Ovary (tissue), 9 donors: ENCODE measurements around the gene RB1. TPM values are rescaled to one million over a fixed set of nuclear protein-coding genes. Genes with fewer than 3 reads are reported as not detected.

Experiments
- DNase-seq, 5 donors: peaks; one replicate each; pipeline ENCODE4 v3.0.0-alpha.2; 2019 to 2020
- H3K27ac ChIP-seq, 2 donors: fragments of 200-600 bp; one replicate each; pipeline versions ENCODE4 v1.5.1 to v1.8.0; 2019 to 2022
- H3K27me3 ChIP-seq: fragments of 200-600 bp; one replicate; pipeline ENCODE4 v1.8.0; 2022
- H3K36me3 ChIP-seq: fragments of 200-600 bp; sonication (generic); one replicate; pipeline ENCODE4 v1.5.1; 2019
- H3K4me1 ChIP-seq: one replicate; pipeline ENCODE4 v1.8.1; 2013; ENCODE audit warnings: mild to moderate bottlenecking, moderate library complexity; ENCODE audit not compliant: insufficient read depth
- H3K4me3 ChIP-seq: fragments of 200-600 bp; sonication (generic); one replicate; pipeline ENCODE4 v1.5.1; 2017
- H3K9me3 ChIP-seq, 2 donors: fragments of 200-600 bp in 1 of 2; sonication (generic) in 1 of 2; one replicate each; pipeline versions ENCODE4 v1.5.1 to v1.8.1; 2013 to 2019; ENCODE audit warnings: mild to moderate bottlenecking in 1 of 2, moderate library complexity in 1 of 2
- CTCF ChIP-seq, 3 donors: fragments of 450-650 bp in 2 of 3; fragments of 200-600 bp in 1 of 3; IDR thresholded peaks; one replicate each; pipeline versions ENCODE4 v1.5.1 to v1.8.0; 2016 to 2022; ENCODE audit warnings: antibody characterized with exemption in 3 of 3, mild to moderate bottlenecking in 1 of 3
- EP300 ChIP-seq: sonication (generic); formaldehyde crosslinking; IDR thresholded peaks from one replicate; pipeline ENCODE4 v1.6.1; 2017; ENCODE audit warnings: antibody characterized with exemption
- POLR2A ChIP-seq: fragments of 450-650 bp; IDR thresholded peaks from one replicate; pipeline ENCODE4 v1.6.1; 2017; ENCODE audit warnings: antibody characterized with exemption, mild to moderate bottlenecking, moderate library complexity
- WGBS, 3 donors: extraction: QIAGEN DNeasy Blood & Tissue Kit in 1 of 3; methylation state at CpG; one replicate each; pipeline versions ENCODE4 v1.1.5 to v1.1.7; 2013 to 2017; 5-methylcytosine and 5-hydroxymethylcytosine counted together
- intact Hi-C, 4 donors: fragments of 100-400 bp; cut with DNase I; formaldehyde crosslinking; loops; one replicate each; pipeline versions ENCODE4 v1.11.0 to v1.15.1; 2022 to 2023
- polyA plus RNA-seq, 2 donors: library from polyadenylated mRNA; stranded (reverse); fragments of 200-250 nt in 1 of 2; fragments of 350-450 nt in 1 of 2; fragmentation: Illumina TruSeq in 1 of 2; extraction: RNeasy Lipid Tissue Mini Kit (QIAGEN cat#74804) in 1 of 2; gene quantifications; one replicate each; pipeline ENCODE4 v1.2.3, GENCODE V29; 2013 to 2014
- total RNA-seq, 7 donors: library from RNA; depleted of rRNA in 2 of 7; stranded (reverse); fragments of >200 nt in 2 of 7; fragmentation: NEBNext Ultra II Directional in 3 of 7; extraction: Animal tissue kit (Norgen Biotek cat#: 25700) in 3 of 7; gene quantifications; one replicate each; pipeline versions ENCODE4 v1.1.0 to v1.2.4, GENCODE V29; 2016 to 2023
- donor health status: DM: no; HTN: no; CAD: no; lungs with moderate emphysema.
- donor health status: DM: no; HTN: no; CAD: no.
- donor health status: Bipolar disorder and iron deficiency.
- donor health status: DM: yes; HTN: yes; CAD: no.
- donor health status: DM: no; HTN: no; CAD: no.
- donor health status: DM: yes; HTN: yes; CAD: no.

The RB1 gene
- total and polyA plus RNA-seq, 9 donors = 11.4 to 36.6 (median 27.1) TPM

- intact Hi-C loops = loop anchor here in 1 of 4 donors (10.0 kb wide), 1 partner anchor 170 kb away; no protein-coding TSS in a partner anchor
- TF ChIP-seq POLR2A (no peak), CTCF (IDR thresholded peaks at IDR 0.05) (no peak), EP300 (no peak)
- H3K4me1 ChIP-seq = no peaks in the 10 kb centered on the region
- no peaks in the 10 kb centered on the region for H3K9me3 ChIP-seq
- DNase-seq = no peak
- 37 to 40% (median 40%) methylated on average over 1 of the region's 1 CpG for WGBS, 3 donors
- no peak overlapping the region for H3K4me3 ChIP-seq
- no peak overlapping the region for H3K27ac ChIP-seq
- H3K27me3 ChIP-seq = no peaks in the 10 kb centered on the region
- H3K36me3 ChIP-seq = no peaks in the 10 kb centered on the region
Observed at GRCh38 chr13:48404952-48405351, 101.4 kb downstream of the RB1 start.

GRCh38 chr13:48405875-48406274, 102.3 kb downstream of the RB1 start:
- H3K4me3 ChIP-seq = no peak overlapping the region
- H3K9me3 ChIP-seq = no peaks in the 10 kb centered on the region
- TF ChIP-seq EP300 (no peak), POLR2A (no peak), CTCF (IDR thresholded peaks at IDR 0.05) (no peak)
- intact Hi-C loops = loop anchor here in 1 of 4 donors (10.0 kb wide), 1 partner anchor 169 kb away; no protein-coding TSS in a partner anchor
- no peak for DNase-seq
- H3K27ac ChIP-seq = no peak overlapping the region
- no peaks in the 10 kb centered on the region for H3K27me3 ChIP-seq
- no peaks in the 10 kb centered on the region for H3K4me1 ChIP-seq
- no peaks in the 10 kb centered on the region for H3K36me3 ChIP-seq

DNA sequence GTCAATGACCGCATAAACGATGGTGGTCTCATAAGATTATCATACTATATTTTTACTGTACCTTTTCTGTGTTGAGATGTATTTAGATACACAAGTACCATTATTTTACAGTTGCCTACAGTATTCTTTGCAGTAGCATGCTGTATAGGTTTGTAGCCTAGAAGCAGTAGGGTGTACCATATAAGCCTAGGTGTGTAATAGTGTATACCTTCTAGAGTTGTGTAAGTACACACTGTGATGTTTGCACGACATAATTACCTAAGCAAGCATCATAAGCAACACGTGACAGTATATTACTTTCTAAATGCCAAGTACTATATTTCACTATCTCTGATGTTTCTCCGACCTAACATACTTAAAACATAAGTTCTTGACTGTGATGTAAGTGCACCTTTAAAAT, 106.6 kb downstream of the RB1 start:
- intact Hi-C loops = no loop called here
- H3K36me3 ChIP-seq = no peaks in the 10 kb centered on the region
- peaks cover 2% of the 10 kb centered on the region for H3K4me1 ChIP-seq
- peak overlapping the region; percentile 44 for H3K4me3 ChIP-seq
- no peaks in the 10 kb centered on the region for H3K9me3 ChIP-seq
- no peak overlapping the region for H3K27ac ChIP-seq
- DNase-seq = no peak
- H3K27me3 ChIP-seq = no peaks in the 10 kb centered on the region
- 64 to 72% (median 65%) methylated on average over 5 of the region's 5 CpGs for WGBS, 3 donors
- TF ChIP-seq CTCF (IDR thresholded peaks at IDR 0.05) (no peak), EP300 (no peak), POLR2A (no peak)

- no peak for TF ChIP-seq EP300
- TF ChIP-seq CTCF (IDR thresholded peaks at IDR 0.05) = no peak
- TF ChIP-seq POLR2A = no peak
Observed at GRCh38 chr13:48411147-48411794, 107.7 kb downstream of the RB1 start.

More at GRCh38 chr13:48411147-48411794, 107.7 kb downstream of the RB1 start:
- DNase-seq = no peak
- H3K4me1 ChIP-seq = peaks cover 2% of the 10 kb centered on the region
- H3K36me3 ChIP-seq = no peaks in the 10 kb centered on the region
- no peak overlapping the region for H3K27ac ChIP-seq
- intact Hi-C loops = no loop called here
- H3K9me3 ChIP-seq = no peaks in the 10 kb centered on the region
- 9 to 17% (median 11%) methylated on average over 1 of the region's 1 CpG for WGBS, 3 donors
- H3K27me3 ChIP-seq = no peaks in the 10 kb centered on the region
- H3K4me3 ChIP-seq = peak overlapping the region; percentile 44
